ENCODE measurements around the gene FAM187B. TPM values are rescaled to one million over a fixed set of nuclear protein-coding genes. Genes with fewer than 3 reads are reported as not detected.
A peak's percentile ranks its signal among the peaks of the same experiment; 100 is the strongest.
"Not testable (repeated sequence)": the region's sequence is repeated elsewhere in the genome, so short reads cannot be mapped to it uniquely, and the experiment has no call there.

FAM187B gene
- total RNA-seq, 2 experiments from 2014 or later: not detected

DNA sequence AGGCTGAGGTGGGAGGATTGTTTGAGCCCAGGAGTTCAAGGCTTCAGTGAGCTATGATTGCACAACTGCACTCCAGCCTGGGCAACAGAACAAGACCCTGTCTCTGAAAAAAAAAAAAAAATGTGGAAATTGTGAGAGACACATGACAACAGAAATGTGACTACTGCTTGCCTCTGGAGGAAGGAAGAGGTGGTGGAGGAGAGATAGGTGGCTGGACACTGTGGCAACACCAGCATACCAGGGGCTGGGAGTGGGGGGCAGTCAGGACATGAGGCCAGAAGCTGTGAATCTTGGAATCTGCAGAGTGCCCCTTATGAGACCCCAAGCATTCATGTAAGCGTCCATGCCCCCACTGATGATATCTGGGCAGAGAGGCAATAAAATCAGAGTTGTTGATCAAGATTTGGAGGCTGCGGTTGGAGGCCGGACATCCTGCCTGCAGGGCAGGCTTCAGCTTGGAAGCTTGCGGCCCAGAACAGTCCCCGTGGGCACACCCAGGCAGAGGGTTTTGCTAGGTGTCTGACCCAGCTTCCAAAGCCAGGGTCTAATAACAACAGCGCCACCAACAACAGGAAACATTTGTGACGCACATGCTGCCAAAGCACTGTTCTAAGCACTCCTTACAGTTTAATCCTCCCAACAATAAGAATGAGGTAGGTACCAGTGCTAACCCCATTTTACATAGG lies 16.9 kb downstream of the FAM187B start:
- Mint-ChIP-seq H3K27ac (peak overlapping the region; percentile 99), H3K27me3 (no peaks in the 10 kb centered on the region), H3K4me1 (peaks cover 87% of the 10 kb centered on the region), H3K36me3 (ENCODE audit: low read depth) (peaks cover 16% of the 10 kb centered on the region), H3K9me3 (peaks cover 8% of the 10 kb centered on the region), H3K4me3 (peak overlapping the region; percentile 53)
- DNase-seq: peak; percentile 89
- CTCF ChIA-PET: interaction anchor here (1.6 to 1.9 kb wide), 2 partner anchors 70 to 76 kb away, joined by 4 to 5 read pairs; no protein-coding TSS in a partner anchor
- POLR2A ChIA-PET: interaction anchor here (0.6 kb wide), 1 partner anchor 11 kb away, joined by 3 read pairs; no protein-coding TSS in a partner anchor

DNA sequence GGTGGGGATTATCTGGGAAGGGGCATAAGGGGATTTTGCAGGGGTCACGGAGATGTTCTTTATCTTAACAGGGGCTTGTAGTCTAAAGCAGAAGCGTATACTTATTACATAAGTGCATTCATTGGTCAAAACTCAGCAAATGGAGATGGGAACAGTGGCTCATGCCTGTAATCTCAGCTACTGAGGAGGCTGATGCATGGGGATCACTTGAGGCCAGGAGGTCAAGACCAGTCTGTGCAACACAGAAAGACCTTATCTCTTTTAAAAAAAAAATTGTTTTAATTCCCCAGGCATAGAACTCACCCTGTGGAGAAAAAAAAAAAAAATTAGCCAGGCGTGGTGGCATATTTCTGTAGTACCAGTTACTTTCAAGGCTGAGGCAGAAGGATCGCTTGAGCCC lies 18.9 kb downstream of the FAM187B start:
- CTCF ChIA-PET: no interaction called here
- Mint-ChIP-seq H3K9me3 (peaks cover 8% of the 10 kb centered on the region), H3K27ac (peak overlapping the region; percentile 86), H3K27me3 (no peaks in the 10 kb centered on the region), H3K4me3 (no peak overlapping the region), H3K36me3 (ENCODE audit: low read depth) (peaks cover 16% of the 10 kb centered on the region), H3K4me1 (peaks cover 91% of the 10 kb centered on the region)
- no peak for DNase-seq
- POLR2A ChIA-PET: no interaction called here

DNA sequence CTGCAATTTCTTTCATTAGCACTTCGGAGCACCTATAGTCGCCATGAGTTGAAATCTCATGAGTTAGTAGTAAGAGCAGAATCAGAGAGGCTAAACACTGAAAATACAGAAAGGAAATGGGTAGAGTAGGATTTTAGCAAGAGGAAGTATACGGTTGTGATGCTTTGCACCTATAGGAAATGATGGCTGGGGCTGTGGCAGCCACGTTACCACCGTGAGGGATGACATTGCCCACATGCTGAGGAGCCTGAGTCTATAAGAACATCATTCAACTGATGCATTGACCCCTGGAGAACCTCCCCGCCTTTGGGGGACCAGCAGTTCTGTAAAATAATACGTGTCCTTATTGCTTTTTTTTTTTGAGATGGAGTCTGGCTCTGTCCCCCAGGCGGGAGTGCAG lies 20.4 kb downstream of the FAM187B start:
- Mint-ChIP-seq H3K27ac (peak overlapping the region; percentile 96), H3K9me3 (peaks cover 8% of the 10 kb centered on the region), H3K36me3 (ENCODE audit: low read depth) (peaks cover 17% of the 10 kb centered on the region), H3K4me3 (peak overlapping the region; percentile 14), H3K4me1 (peaks cover 91% of the 10 kb centered on the region), H3K27me3 (no peaks in the 10 kb centered on the region)
- DNase-seq: no peak
- ChIA-PET CTCF (interaction anchor here (0.5 kb wide), 1 partner anchor 20 kb away, joined by 3 read pairs; the partner anchor contains the start of gene FAM187B), POLR2A (no interaction called here)

DNA sequence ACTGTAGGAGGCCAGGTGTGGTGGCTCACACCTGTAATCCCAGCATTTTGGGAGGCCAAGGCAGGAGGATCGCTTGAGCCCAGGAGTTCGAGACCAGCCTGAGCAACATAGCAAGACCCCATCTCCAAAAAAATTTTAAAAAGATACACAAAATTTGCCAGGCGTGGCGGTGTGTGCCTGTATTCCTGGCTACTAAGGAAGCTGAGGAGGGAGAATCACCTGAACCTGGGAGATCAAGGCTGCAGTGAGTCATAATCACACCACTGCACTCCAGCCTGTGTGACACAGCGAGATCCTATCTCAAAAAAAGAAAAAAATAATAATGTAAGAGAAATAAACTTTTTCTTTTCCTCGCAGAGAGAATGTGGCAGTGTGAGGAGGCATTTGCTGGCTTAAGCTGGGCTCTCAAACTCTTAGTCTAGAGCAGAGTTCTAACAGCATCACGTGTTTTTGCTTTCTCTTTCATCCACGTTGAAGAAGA lies 21.1 kb downstream of the FAM187B start:
- Mint-ChIP-seq H3K4me3 (peak overlapping the region; percentile 14), H3K27me3 (no peaks in the 10 kb centered on the region), H3K4me1 (peaks cover 91% of the 10 kb centered on the region), H3K27ac (peak overlapping the region; percentile 96), H3K9me3 (peaks cover 8% of the 10 kb centered on the region), H3K36me3 (ENCODE audit: low read depth) (peaks cover 19% of the 10 kb centered on the region)
- ChIA-PET POLR2A (no interaction called here), CTCF (interaction anchor here (0.5 to 0.9 kb wide), 2 partner anchors 21 to 377 kb away, joined by 3 read pairs; partner anchors contain the start of gene FAM187B)
- peak; percentile 37 for DNase-seq

DNA sequence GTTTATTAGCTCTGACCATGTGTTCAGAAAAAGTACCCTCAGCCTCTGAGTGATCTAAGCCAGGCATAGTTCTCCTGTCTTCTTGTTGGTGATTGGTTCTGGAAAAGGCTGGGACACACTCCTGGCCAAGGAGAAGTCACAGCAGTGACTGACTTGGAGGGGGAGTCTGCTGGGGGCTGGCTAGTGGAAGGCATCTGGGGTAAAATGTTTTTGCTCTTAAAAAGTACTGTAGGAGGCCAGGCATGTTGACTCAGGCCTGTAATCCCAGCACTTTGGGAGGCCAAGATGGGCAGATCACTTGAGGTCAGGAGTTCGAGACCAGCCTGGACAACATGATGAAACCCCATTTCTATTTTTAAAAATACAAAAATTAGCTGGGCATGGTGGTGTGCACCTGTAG lies 21.7 kb downstream of the FAM187B start:
- ChIA-PET POLR2A (no interaction called here), CTCF (interaction anchor here (0.5 to 1.5 kb wide), 4 partner anchors 9 to 801 kb away, joined by 3 read pairs; partner anchors contain the start of gene LGI4)
- Mint-ChIP-seq H3K9me3 (peaks cover 8% of the 10 kb centered on the region), H3K27ac (peak overlapping the region; percentile 96), H3K4me1 (peaks cover 86% of the 10 kb centered on the region), H3K4me3 (peak overlapping the region; percentile 60), H3K36me3 (ENCODE audit: low read depth) (peaks cover 16% of the 10 kb centered on the region), H3K27me3 (no peaks in the 10 kb centered on the region)
- DNase-seq: no peak

DNA sequence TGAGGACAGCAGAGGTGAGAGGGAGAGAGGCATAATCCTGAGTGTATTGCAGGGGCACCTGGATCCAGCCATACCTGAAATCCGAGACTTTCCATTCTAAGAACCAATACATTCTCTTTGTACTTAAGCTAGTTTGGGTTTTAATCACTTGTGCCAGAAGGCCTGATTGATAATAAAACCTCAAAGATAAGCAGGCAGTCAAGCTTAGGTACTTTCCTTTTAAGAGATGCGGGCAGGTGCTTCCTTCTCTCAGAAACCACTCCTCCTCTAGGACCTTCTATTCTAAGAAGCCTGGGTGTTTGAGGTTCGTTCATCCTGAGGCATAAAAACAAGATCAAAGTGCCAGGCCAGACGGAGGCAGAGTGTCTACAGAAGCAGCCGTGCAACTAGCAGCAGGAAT lies 22.2 kb downstream of the FAM187B start:
- peak; percentile 81 for DNase-seq
- Mint-ChIP-seq H3K36me3 (ENCODE audit: low read depth) (peaks cover 16% of the 10 kb centered on the region), H3K27me3 (no peaks in the 10 kb centered on the region), H3K27ac (peak overlapping the region; percentile 96), H3K4me3 (peak overlapping the region; percentile 60), H3K9me3 (peaks cover 8% of the 10 kb centered on the region), H3K4me1 (peaks cover 83% of the 10 kb centered on the region)
- POLR2A ChIA-PET: no interaction called here
- CTCF ChIA-PET: interaction anchor here (0.5 to 1.5 kb wide), 5 partner anchors 10 to 800 kb away, joined by 3 read pairs; partner anchors contain the start of gene LGI4

DNA sequence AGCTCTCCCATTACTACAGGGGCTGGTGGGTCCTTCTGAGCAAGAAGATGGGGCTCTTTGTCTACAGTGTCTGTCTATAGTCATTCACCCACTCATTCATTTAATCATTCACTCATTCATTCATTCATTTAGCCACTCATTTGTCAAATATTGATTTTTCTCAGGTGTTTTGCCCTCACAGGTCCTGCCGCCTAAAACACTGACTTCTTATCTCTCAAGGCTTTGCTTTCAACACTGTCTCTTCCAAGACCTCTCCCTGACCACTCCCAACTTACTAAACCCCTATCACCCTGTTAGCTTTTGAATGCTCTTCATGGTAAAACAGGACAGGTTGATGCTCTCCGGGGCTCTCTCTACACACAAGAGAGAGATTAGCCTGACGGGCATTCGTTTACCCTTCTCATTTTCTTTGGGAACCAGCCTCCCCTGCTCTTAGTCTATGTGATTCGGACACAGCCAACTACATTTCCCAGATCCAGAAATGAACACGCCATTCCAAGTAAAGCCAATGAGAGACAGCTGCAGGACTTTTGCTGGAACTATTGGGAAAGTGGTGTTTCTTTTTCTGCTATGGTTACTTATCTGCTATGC lies 22.7 kb downstream of the FAM187B start:
- H3K27me3 Mint-ChIP-seq: no peaks in the 10 kb centered on the region
- no peak for DNase-seq
- H3K27ac Mint-ChIP-seq: peak overlapping the region; percentile 96
- H3K9me3 Mint-ChIP-seq: peaks cover 8% of the 10 kb centered on the region
- peaks cover 16% of the 10 kb centered on the region for H3K36me3 Mint-ChIP-seq (ENCODE audit: low read depth)
- peaks cover 83% of the 10 kb centered on the region for H3K4me1 Mint-ChIP-seq
- POLR2A ChIA-PET: interaction anchor here (0.7 kb wide), 1 partner anchor 52 kb away, joined by 4 read pairs; no protein-coding TSS in a partner anchor
- no peak overlapping the region for H3K4me3 Mint-ChIP-seq
- CTCF ChIA-PET: interaction anchor here (1.4 to 1.5 kb wide), 2 partner anchors 12 to 71 kb away, joined by 3 read pairs; partner anchors contain the start of gene LGI4

DNA sequence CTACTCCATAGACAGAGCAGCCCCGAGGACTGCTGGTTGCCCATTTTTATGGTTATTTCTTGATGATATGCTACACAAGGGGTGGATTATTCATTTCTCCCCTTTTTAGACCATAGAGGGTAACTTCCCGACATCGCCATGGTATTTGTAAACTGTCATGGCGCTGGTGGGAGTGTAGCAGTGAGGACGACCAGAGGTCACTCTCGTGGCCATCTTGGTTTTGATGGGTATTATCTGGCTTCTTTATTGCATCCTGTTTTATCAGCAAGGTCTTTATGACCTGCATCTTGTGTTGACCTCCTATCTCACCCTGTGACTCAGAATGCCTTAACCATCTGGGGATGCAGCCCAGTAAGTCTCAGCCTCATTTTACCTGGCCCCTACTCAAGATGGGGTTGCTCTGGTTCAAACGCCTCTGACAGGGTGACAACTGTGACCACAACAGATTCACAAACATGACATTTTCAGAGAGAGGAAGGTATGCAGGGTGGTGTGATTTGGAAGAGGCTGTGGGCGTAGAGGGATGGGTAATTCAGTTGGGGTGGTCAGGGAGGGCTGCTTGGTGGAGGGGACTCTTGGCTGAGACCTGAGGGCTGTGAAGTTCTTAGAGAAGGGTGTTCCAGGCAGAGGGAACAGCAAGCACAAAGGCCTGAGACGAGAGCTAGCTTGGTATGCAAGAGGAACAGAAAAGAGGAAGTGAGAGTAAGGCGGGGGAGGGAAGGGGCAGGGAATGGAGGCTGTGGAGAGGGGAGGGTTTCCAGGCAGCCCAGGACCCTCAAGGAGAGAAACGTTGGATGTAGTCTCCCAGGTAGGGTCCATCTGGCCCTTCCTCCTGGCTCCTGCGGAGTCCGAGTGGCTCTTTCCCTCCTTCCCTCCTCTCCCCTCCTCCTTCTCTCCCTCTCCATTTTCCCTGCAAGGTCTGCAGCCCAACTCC lies 23.5 kb downstream of the FAM187B start:
- Mint-ChIP-seq H3K27me3 (no peaks in the 10 kb centered on the region), H3K27ac (peak overlapping the region; percentile 96), H3K4me1 (peaks cover 83% of the 10 kb centered on the region), H3K9me3 (peaks cover 8% of the 10 kb centered on the region), H3K4me3 (no peak overlapping the region), H3K36me3 (ENCODE audit: low read depth) (peaks cover 16% of the 10 kb centered on the region)
- DNase-seq: peak; percentile 27
- POLR2A ChIA-PET: interaction anchor here (0.7 kb wide), 1 partner anchor 51 kb away, joined by 4 read pairs; no protein-coding TSS in a partner anchor
- CTCF ChIA-PET: interaction anchor here (1.4 to 1.5 kb wide), 2 partner anchors 11 to 69 kb away, joined by 3 read pairs; partner anchors contain the start of gene LGI4

DNA sequence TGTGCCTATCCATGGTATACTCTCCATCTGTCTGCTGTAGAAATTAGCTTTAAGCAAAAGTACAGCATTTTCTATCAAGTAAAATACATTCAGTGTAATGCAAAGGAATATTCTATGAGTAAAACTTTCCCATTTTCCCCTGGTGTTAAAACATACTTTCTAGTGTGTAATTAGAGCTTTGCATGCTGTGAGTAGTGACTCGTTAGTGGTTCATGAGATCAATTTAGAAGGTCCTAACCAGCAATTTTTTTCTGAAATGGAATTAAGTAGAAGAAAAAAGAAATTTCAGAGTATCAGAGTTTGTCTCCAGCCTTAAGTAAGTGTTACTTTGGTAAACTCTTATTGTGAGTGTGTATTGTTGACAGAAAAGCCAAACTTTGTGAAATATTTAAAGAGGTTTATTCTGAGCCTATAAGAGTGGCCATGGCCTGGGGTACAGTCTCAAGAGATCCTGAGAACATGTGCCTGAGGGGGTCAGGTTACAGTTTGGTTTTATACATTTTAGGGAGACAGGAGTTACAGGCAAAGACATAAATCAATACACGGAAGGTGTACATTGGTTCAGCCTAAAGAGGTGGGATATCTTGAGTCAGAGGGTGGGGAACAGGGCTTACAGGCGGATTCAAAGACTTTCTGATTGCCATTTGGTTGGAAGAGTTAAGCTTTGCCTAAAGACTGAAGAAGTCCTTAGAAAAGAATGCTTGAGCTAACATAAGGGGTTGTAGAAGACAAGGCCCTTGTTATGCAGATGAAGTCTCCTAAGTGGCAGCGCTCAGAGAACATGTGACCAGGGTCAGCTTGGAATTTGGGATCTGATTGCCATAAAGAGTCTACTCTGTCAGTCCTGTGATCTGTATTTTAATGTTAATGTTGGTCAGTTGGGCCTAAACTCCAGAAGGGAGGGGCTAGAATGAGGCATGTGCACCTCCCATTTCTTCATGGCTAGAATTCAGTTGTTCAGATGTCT lies 25.5 kb downstream of the FAM187B start:
- POLR2A ChIA-PET: interaction anchor here (0.6 kb wide), 1 partner anchor 977 kb away, joined by 3 read pairs; no protein-coding TSS in a partner anchor
- H3K9me3 Mint-ChIP-seq: peaks cover 2% of the 10 kb centered on the region
- peaks cover 7% of the 10 kb centered on the region for H3K36me3 Mint-ChIP-seq (ENCODE audit: low read depth)
- CTCF ChIA-PET: interaction anchor here (1.1 to 1.5 kb wide), 4 partner anchors 9 to 67 kb away, joined by 3 to 4 read pairs (median 4); partner anchors contain the start of gene LGI4
- no peak overlapping the region for H3K4me3 Mint-ChIP-seq
- peak overlapping the region; percentile 60 for H3K27ac Mint-ChIP-seq
- H3K4me1 Mint-ChIP-seq: peaks cover 67% of the 10 kb centered on the region
- H3K27me3 Mint-ChIP-seq: no peaks in the 10 kb centered on the region
- no peak for DNase-seq

DNA sequence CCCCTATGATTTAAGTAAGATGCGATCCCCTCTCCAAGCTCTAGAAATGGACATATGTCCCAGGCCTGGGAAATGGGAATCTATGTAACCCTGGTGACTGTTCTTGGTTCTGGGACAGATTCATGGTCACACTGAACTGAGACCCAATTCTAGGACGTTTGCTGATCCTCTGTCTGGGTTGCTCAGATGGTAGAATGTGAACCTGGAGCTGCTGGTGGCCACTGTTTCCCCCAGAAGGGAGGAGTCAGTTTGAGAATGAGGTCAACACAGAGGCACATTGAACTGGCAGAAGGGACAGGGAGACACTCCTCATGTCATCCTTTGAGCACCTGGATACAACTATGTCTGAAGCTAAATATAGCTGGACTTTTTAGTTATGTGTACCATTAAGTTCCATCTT lies 29.1 kb downstream of the FAM187B start:
- Mint-ChIP-seq H3K27ac (no peak overlapping the region), H3K4me3 (no peak overlapping the region), H3K27me3 (no peaks in the 10 kb centered on the region), H3K36me3 (ENCODE audit: low read depth) (peaks cover 5% of the 10 kb centered on the region), H3K4me1 (peaks cover 38% of the 10 kb centered on the region), H3K9me3 (peaks cover 4% of the 10 kb centered on the region)
- POLR2A ChIA-PET: no interaction called here
- CTCF ChIA-PET: interaction anchor here (0.9 to 2.0 kb wide), 3 partner anchors 21 to 70 kb away, joined by 3 to 10 read pairs (median 3); no protein-coding TSS in a partner anchor
- DNase-seq: no peak

DNA sequence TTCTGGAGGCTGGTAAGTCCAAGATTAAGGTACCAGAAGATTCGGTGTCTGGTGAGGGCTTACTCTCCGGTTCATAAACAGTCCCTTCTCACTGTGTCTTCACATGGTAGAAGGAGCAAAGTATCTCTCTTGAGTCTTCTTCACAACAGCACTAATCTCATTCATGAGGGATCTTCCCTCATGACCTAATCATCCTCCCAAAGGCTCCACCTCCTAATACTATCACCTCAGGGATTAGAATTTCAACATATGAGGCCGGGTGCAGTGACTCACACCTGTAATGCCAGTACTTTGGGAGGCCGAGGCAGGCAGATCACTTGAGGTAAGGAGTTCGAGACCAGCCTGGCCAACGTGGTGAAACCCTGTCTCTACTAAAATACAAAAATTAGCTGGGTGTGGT lies 31.7 kb downstream of the FAM187B start:
- H3K36me3 Mint-ChIP-seq (ENCODE audit: low read depth); H3K4me3 Mint-ChIP-seq; H3K27ac Mint-ChIP-seq; H3K27me3 Mint-ChIP-seq; DNase-seq; POLR2A ChIA-PET: not testable (repeated sequence)
- peaks cover 22% of the 10 kb centered on the region for H3K4me1 Mint-ChIP-seq
- H3K9me3 Mint-ChIP-seq: peaks cover 10% of the 10 kb centered on the region
- CTCF ChIA-PET: interaction anchor here (0.7 kb wide), 1 partner anchor 16 kb away, joined by 3 read pairs; no protein-coding TSS in a partner anchor
